CD4-positive, alpha-beta T cell treated with Interleukin-4 for 4 hours (primary cell): ENCODE results near the gene ZNF622.

Source experiments
- DNase-seq: peaks from one replicate; pipeline ENCODE4 v3.0.0-alpha.2; 2020

Gene ZNF622

GRCh38 chr5:16428359-16428758 lies 37.2 kb downstream of the ZNF622 start:
- DNase-seq, result no peak

- no peak for DNase-seq
These were observed 38.0 kb downstream of the ZNF622 start for GRCh38 chr5:16427587-16427986.

- DNase-seq, result no peak
These were observed 47.1 kb downstream of the ZNF622 start for GRCh38 chr5:16418471-16418922.

GRCh38 chr5:16417398-16418074 lies 48.1 kb downstream of the ZNF622 start:
- no peak for DNase-seq

GRCh38 chr5:16414861-16415260 lies 50.7 kb downstream of the ZNF622 start:
- DNase-seq, result no peak

- no peak for DNase-seq
These were observed 52.3 kb downstream of the ZNF622 start for GRCh38 chr5:16413166-16413860.

GRCh38 chr5:16412556-16412955 lies 53.0 kb downstream of the ZNF622 start:
- no peak for DNase-seq

- DNase-seq, result no peak
These were observed 53.7 kb downstream of the ZNF622 start for GRCh38 chr5:16411741-16412455.

GRCh38 chr5:16411235-16411634 lies 54.4 kb downstream of the ZNF622 start:
- no peak for DNase-seq

- no peak for DNase-seq
These were observed 55.3 kb downstream of the ZNF622 start for GRCh38 chr5:16410338-16410737.

GRCh38 chr5:16406630-16407029 lies 59.0 kb downstream of the ZNF622 start:
- no peak for DNase-seq

- DNase-seq, result no peak
These were observed 59.6 kb downstream of the ZNF622 start for GRCh38 chr5:16406023-16406422.
